OCI-LY3 (cell line): Measurements from ENCODE around the gene CCDC158.

ENCODE experiments used
- CTCF ChIP-seq: fragments of 200-600, 300-600 bp; sonication (generic); IDR thresholded peaks from 2 replicates; pipeline ENCODE4 v1.5.1; 2014; ENCODE audit warnings: antibody characterized with exemption, low read length, low read depth
- EZH2phosphoT487 ChIP-seq: fragments of 200-600 bp; shearing (Covaris generic); IDR thresholded peaks from 2 replicates; pipeline ENCODE4 v1.6.1; 2018; ENCODE audit warnings: antibody characterized with exemption, mixed run types, low read depth

- TF ChIP-seq CTCF (no peak), EZH2phosphoT487 (no peak)
These were observed 110.9 kb downstream of the CCDC158 start for GRCh38 chr4:76309939-76310550.
